Endodermal cell (in vitro differentiated cells): Measurements from ENCODE around the gene CTBP1. TPM values are rescaled to one million over a fixed set of nuclear protein-coding genes. Genes with fewer than 3 reads are reported as not detected.

Source experiments
- DNase-seq: peaks from one replicate; pipeline ENCODE4 v3.0.0-alpha.2; 2017
- H3K27ac ChIP-seq: 2 replicates; pipeline ENCODE4 v1.5.1; 2013; ENCODE audit warnings: mild to moderate bottlenecking, low read depth, low read length, moderate library complexity
- H3K27me3 ChIP-seq: 2 replicates; pipeline ENCODE4 v1.6.1; 2013; ENCODE audit warnings: mild to moderate bottlenecking, low read length, moderate library complexity; ENCODE audit not compliant: insufficient read depth, control insufficient read depth, poor library complexity, severe bottlenecking
- H3K36me3 ChIP-seq: 2 replicates; pipeline ENCODE4 v1.7.0; 2013; ENCODE audit warnings: mild to moderate bottlenecking, low read length, moderate library complexity; ENCODE audit not compliant: control insufficient read depth, insufficient read depth
- H3K4me1 ChIP-seq: one replicate; pipeline ENCODE4 v1.7.0; 2013; ENCODE audit warnings: low read length; ENCODE audit not compliant: control insufficient read depth, insufficient read depth
- H3K4me3 ChIP-seq: 2 replicates; pipeline ENCODE4 v1.5.1; 2013; ENCODE audit warnings: mild to moderate bottlenecking, low read length, moderate library complexity
- H3K9ac ChIP-seq: 2 replicates; pipeline ENCODE4 v1.6.1; 2013; ENCODE audit warnings: mild to moderate bottlenecking, low read length, moderate library complexity; ENCODE audit not compliant: poor library complexity, severe bottlenecking; ENCODE audit errors: extremely low read depth
- H3K9me3 ChIP-seq: 2 replicates; pipeline ENCODE4 v1.6.1; 2013; ENCODE audit warnings: mild to moderate bottlenecking, low read length, moderate library complexity; ENCODE audit not compliant: control insufficient read depth
- H3K27ac Mint-ChIP-seq: 2 replicates; pipeline ENCODE4 v1.8.0; 2020; ENCODE audit warnings: mixed read lengths
- H3K27me3 Mint-ChIP-seq: 2 replicates; pipeline ENCODE4 v1.8.0; 2021; ENCODE audit warnings: mild to moderate bottlenecking, mixed read lengths; ENCODE audit not compliant: insufficient read depth
- H3K36me3 Mint-ChIP-seq: 2 replicates; pipeline ENCODE4 v1.8.0; 2020; ENCODE audit warnings: low read depth, mixed read lengths
- H3K4me1 Mint-ChIP-seq: 2 replicates; pipeline ENCODE4 v1.8.0; 2020; ENCODE audit warnings: mixed read lengths
- H3K4me3 Mint-ChIP-seq: 2 replicates; pipeline ENCODE4 v1.8.0; 2020; ENCODE audit warnings: mild to moderate bottlenecking, moderate library complexity, mixed read lengths
- H3K9me3 Mint-ChIP-seq: 2 replicates; pipeline ENCODE4 v1.8.0; 2020; ENCODE audit warnings: mild to moderate bottlenecking, mixed read lengths
- CTCF ChIP-seq: fragments of 200-600 bp; sonication (generic); conservative IDR thresholded peaks from 2 replicates; pipeline ENCODE4 v1.5.0; 2021; ENCODE audit warnings: antibody characterized with exemption, mild to moderate bottlenecking
- WGBS, 2 experiments: methylation state at CpG; one replicate each; pipeline versions ENCODE4 v1.1.5 to v1.1.7; 2013; ENCODE audit warnings: missing lambda C conversion rate in 2 of 2, mixed read lengths in 1 of 2; ENCODE audit not compliant: insufficient coverage in 1 of 2, insufficient read length in 1 of 2; 5-methylcytosine and 5-hydroxymethylcytosine counted together
- total RNA-seq, 2 donors: library from RNA; stranded (reverse); fragmentation: NEBNext Ultra II Directional in 1 of 2; extraction: Animal tissue kit (Norgen Biotek cat#: 25700) in 1 of 2; gene quantifications; 2 replicates in 1 of 2; 3 replicates in 1 of 2; pipeline ENCODE4 v1.2.1, GENCODE V29; 2021

CTBP1 gene
- total RNA-seq, 2 donors from 2014 or later, result 181 to 189 TPM

GRCh38 chr4:1265351-1265750, 16.4 kb upstream of the CTBP1 start:
- Histone ChIP-seq H3K4me1 (no peaks in the 10 kb centered on the region), H3K27me3 (no peaks in the 10 kb centered on the region), H3K36me3 (no peaks in the 10 kb centered on the region), H3K27ac (no peak overlapping the region), H3K9me3 (peaks cover 23% of the 10 kb centered on the region), H3K4me3 (no peak overlapping the region), H3K9ac (no peak overlapping the region)
- WGBS, 2 experiments, result 77 to 90% methylated on average over 6 to 11 of the region's 11 CpGs
- peaks cover 9% of the 10 kb centered on the region for H3K27me3 Mint-ChIP-seq
- no peak for TF ChIP-seq CTCF
- H3K36me3 Mint-ChIP-seq, result peaks cover 6% of the 10 kb centered on the region
- no peak for DNase-seq
- H3K4me1 Mint-ChIP-seq, result no peaks in the 10 kb centered on the region
- no peak overlapping the region for H3K4me3 Mint-ChIP-seq
- no peak overlapping the region for H3K27ac Mint-ChIP-seq
- H3K9me3 Mint-ChIP-seq, result peaks cover 47% of the 10 kb centered on the region

GRCh38 chr4:1264942-1265341, 16.0 kb upstream of the CTBP1 start:
- no peak overlapping the region for H3K4me3 Mint-ChIP-seq
- H3K36me3 ChIP-seq, result no peaks in the 10 kb centered on the region
- no peak overlapping the region for H3K9ac ChIP-seq
- H3K27me3 Mint-ChIP-seq, result peaks cover 13% of the 10 kb centered on the region
- H3K4me1 ChIP-seq, result no peaks in the 10 kb centered on the region
- no peaks in the 10 kb centered on the region for H3K27me3 ChIP-seq
- no peak for TF ChIP-seq CTCF
- H3K27ac Mint-ChIP-seq, result no peak overlapping the region
- DNase-seq, result no peak
- H3K4me3 ChIP-seq, result no peak overlapping the region
- peaks cover 46% of the 10 kb centered on the region for H3K9me3 Mint-ChIP-seq
- no peaks in the 10 kb centered on the region for H3K4me1 Mint-ChIP-seq
- no peak overlapping the region for H3K27ac ChIP-seq
- WGBS, 2 experiments, result 93 to 96% methylated on average over 3 of the region's 3 CpGs
- peaks cover 23% of the 10 kb centered on the region for H3K9me3 ChIP-seq
- H3K36me3 Mint-ChIP-seq, result peaks cover 6% of the 10 kb centered on the region

GRCh38 chr4:1261107-1261928, 12.4 kb upstream of the CTBP1 start:
- DNase-seq, result no peak
- H3K9me3 Mint-ChIP-seq, result peaks cover 32% of the 10 kb centered on the region
- Histone ChIP-seq H3K27me3 (no peaks in the 10 kb centered on the region), H3K4me3 (no peak overlapping the region), H3K9me3 (peaks cover 9% of the 10 kb centered on the region), H3K27ac (no peak overlapping the region), H3K36me3 (no peaks in the 10 kb centered on the region), H3K4me1 (no peaks in the 10 kb centered on the region), H3K9ac (no peak overlapping the region)
- H3K27ac Mint-ChIP-seq, result no peak overlapping the region
- TF ChIP-seq CTCF, result no peak
- H3K27me3 Mint-ChIP-seq, result peaks cover 18% of the 10 kb centered on the region
- H3K36me3 Mint-ChIP-seq, result peaks cover 5% of the 10 kb centered on the region
- WGBS, 2 experiments, result 90 to 100% methylated on average over 2 to 21 of the region's 21 CpGs
- H3K4me3 Mint-ChIP-seq, result no peak overlapping the region
- H3K4me1 Mint-ChIP-seq, result no peaks in the 10 kb centered on the region
